ENCODE data around the gene ACVRL1. TPM values are rescaled to one million over a fixed set of nuclear protein-coding genes. Genes with fewer than 3 reads are reported as not detected.

ACVRL1 gene
- total and polyA plus RNA-seq, 9 of the 15 experiments (the other 6 are each of a cell fraction or from before 2014, with no cell fraction given) = 0.07 to 1.4 (median 0.30) TPM

- H4K20me1 ChIP-seq (replicated peaks; ENCODE audit: control insufficient read depth, insufficient read depth, low read length) = peaks cover 6% of the 10 kb centered on the region; the same call in 1 of the 2 replicates
- no peaks in the 10 kb centered on the region for H3K9me3 ChIP-seq (replicated peaks; ENCODE audit: control insufficient read depth, insufficient read depth, low read depth, low read length)
- peaks cover 30 to 70% of the 10 kb centered on the region in 2 experiments for H3K27me3 ChIP-seq (ENCODE audit: control insufficient read depth in 2 of 2, insufficient read depth in 2 of 2, low read length in 2 of 2)
- DNase-seq (ENCODE audit: extremely low read depth in 1 of 4, low spot score in 3 of 4) (peak in 1 of 4 experiments; percentile 2), ATAC-seq (no peak), FAIRE-seq (no peak)
- H3K9me1 ChIP-seq (ENCODE audit: control insufficient read depth, insufficient read depth, low read length) = no peaks in the 10 kb centered on the region
- H3K27ac ChIP-seq (ENCODE audit: extremely low read depth, low read depth, low read length) = no peak overlapping the region
- no peak overlapping the region for H3K4me3 ChIP-seq
- H3K36me3 ChIP-seq (ENCODE audit: control insufficient read depth, insufficient read depth, low read length) = no peaks in the 10 kb centered on the region
- POLR2A ChIA-PET = interaction anchor here (1.6 kb wide), 1 partner anchor 9 kb away, joined by 4 read pairs; no protein-coding TSS in a partner anchor
- H3K4me1 ChIP-seq (replicated peaks in 1 of 2; ENCODE audit: control insufficient read depth in 2 of 2, insufficient read depth in 2 of 2, low read length in 2 of 2) = peaks cover 7 to 22% of the 10 kb centered on the region in 2 experiments; a peak in 4 of 5 replicates
- no TSS peak for BruUV-seq (replicated peaks)
- no peak for TF ChIP-seq CEBPB (tag; IDR thresholded peaks at IDR 0.05)
- TF ChIP-seq FOXK1 (CRISPR knock-in tag; IDR thresholded peaks at IDR 0.05; ENCODE audit: borderline replicate concordance) = no peak
- 0 out of 2 replicates have a peak, but pooled peaks have one; percentile 17 for TF ChIP-seq GTF2E2 (tag; IDR thresholded peaks at IDR 0.05)
- TF ChIP-seq RAD21 (CRISPR knock-in tag; conservative IDR thresholded peaks at IDR 0.05 in 1 of 2, IDR thresholded peaks at IDR 0.05 in 1 of 2) = no peak
- H3K9ac ChIP-seq (ENCODE audit: insufficient read depth in 1 of 2, low read depth in 2 of 2, low read length in 2 of 2) = no peak overlapping the region
- no peaks in the 10 kb centered on the region for H3K79me2 ChIP-seq (ENCODE audit: control insufficient read depth, insufficient read depth, low read length)
- H3K4me2 ChIP-seq (ENCODE audit: insufficient read depth, low read length) = no peak overlapping the region
- intact Hi-C loops (cut with micrococcal nuclease) = no loop called here
- WGBS (ENCODE audit: insufficient coverage, low coverage, missing lambda C conversion rate) = 8% methylated on average over 4 of the region's 4 CpGs
- CTCF ChIA-PET (ENCODE audit: low intra/inter-chr PET ratio) = no interaction called here
- H2AFZ ChIP-seq (ENCODE audit: low read depth, low read length) = no peak overlapping the region
- in situ Hi-C loops (cut with MboI) = loop anchor here (5.0 kb wide), 1 partner anchor 443 kb away; no protein-coding TSS in a partner anchor
These were observed 36.8 kb upstream of the ACVRL1 start for GRCh38 chr12:51870504-51870903.

GRCh38 chr12:51871126-51871525 is 36.2 kb upstream of the ACVRL1 start:
- no peaks in the 10 kb centered on the region for H3K36me3 ChIP-seq (ENCODE audit: control insufficient read depth, insufficient read depth, low read length)
- BruUV-seq (replicated peaks) = no TSS peak
- no peaks in the 10 kb centered on the region for H3K9me1 ChIP-seq (ENCODE audit: control insufficient read depth, insufficient read depth, low read length)
- ChIA-PET POLR2A (interaction anchor here (0.6 to 1.6 kb wide), 3 partner anchors 8 to 158 kb away, joined by 3 to 4 read pairs (median 4); partner anchors contain the start of gene ANKRD33), CTCF (ENCODE audit: low intra/inter-chr PET ratio) (no interaction called here)
- H3K4me1 ChIP-seq (replicated peaks in 1 of 2; ENCODE audit: control insufficient read depth in 2 of 2, insufficient read depth in 2 of 2, low read length in 2 of 2) = peaks cover 7 to 22% of the 10 kb centered on the region in 2 experiments; a peak in 4 of 5 replicates
- H3K27me3 ChIP-seq (ENCODE audit: control insufficient read depth in 2 of 2, insufficient read depth in 2 of 2, low read length in 2 of 2) = peaks cover 29 to 63% of the 10 kb centered on the region in 2 experiments
- FAIRE-seq = no peak
- H3K27ac ChIP-seq (ENCODE audit: extremely low read depth, low read depth, low read length) = no peak overlapping the region
- intact Hi-C loops (cut with micrococcal nuclease) (no loop called here), in situ Hi-C loops (cut with MboI) (loop anchor here (5.0 kb wide), 1 partner anchor 444 kb away; no protein-coding TSS in a partner anchor)
- no peak overlapping the region for H3K4me2 ChIP-seq (ENCODE audit: insufficient read depth, low read length)
- no peak for DNase-seq (ENCODE audit: extremely low read depth in 1 of 4, low spot score in 3 of 4)
- no peak overlapping the region for H3K9ac ChIP-seq (ENCODE audit: insufficient read depth in 1 of 2, low read depth in 2 of 2, low read length in 2 of 2)
- no peaks in the 10 kb centered on the region for H3K9me3 ChIP-seq (replicated peaks; ENCODE audit: control insufficient read depth, insufficient read depth, low read depth, low read length)
- no peak overlapping the region for H2AFZ ChIP-seq (ENCODE audit: low read depth, low read length)
- H3K79me2 ChIP-seq (ENCODE audit: control insufficient read depth, insufficient read depth, low read length) = no peaks in the 10 kb centered on the region
- no peak overlapping the region for H3K4me3 ChIP-seq
- WGBS (ENCODE audit: insufficient coverage, low coverage, missing lambda C conversion rate) = 13% methylated on average over 6 of the region's 6 CpGs
- no peak for ATAC-seq
- H4K20me1 ChIP-seq (replicated peaks; ENCODE audit: control insufficient read depth, insufficient read depth, low read length) = peaks cover 6% of the 10 kb centered on the region; the same call in 1 of the 2 replicates
- TF ChIP-seq CTBP1 (IDR thresholded peaks at IDR 0.05; ENCODE audit: borderline replicate concordance) (peak; percentile 16; the same call in 1 of the 2 replicates), CREB5 (CRISPR knock-in tag; IDR thresholded peaks at IDR 0.05) (no peak), ARID3A (IDR thresholded peaks at IDR 0.05; ENCODE audit: borderline replicate concordance, low read depth, low read length) (no peak), CREB1 (IDR thresholded peaks at IDR 0.05) (no peak), CREB1 (CRISPR knock-in tag; IDR thresholded peaks at IDR 0.05) (0 out of 2 replicates have a peak, but pooled peaks have one; percentile 22), GABPB1 (CRISPR knock-in tag; IDR thresholded peaks at IDR 0.05) (0 out of 2 replicates have a peak, but pooled peaks have one; percentile 22)
